ENCODE measurements around the gene EXOC2.

DNA sequence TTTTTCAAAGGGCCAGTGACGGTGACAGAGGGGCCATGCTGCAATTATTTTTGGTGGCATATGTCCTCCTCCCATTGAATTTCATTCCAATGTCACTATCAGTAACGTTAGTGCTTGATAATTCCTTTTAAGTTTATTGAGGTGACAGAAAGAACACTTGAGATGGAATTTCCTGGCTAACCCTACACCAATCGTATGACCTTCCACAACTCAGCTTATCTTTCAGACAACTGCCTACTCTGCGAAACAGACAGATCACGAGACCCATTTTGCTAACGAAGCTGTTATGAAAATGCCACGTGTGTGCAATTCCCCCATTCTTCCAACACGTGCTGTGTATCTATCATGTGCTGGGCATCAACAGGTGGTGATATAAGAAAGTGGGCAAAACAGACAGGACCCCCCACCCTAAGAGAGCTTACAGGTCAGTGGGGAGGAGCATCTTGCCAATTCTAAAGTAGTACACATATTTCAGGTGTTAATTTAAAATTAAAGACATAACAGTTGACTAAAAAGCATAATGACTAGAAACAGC, 188.4 kb downstream of the EXOC2 start:
- no peak for TF ChIP-seq POLR2A (IDR thresholded peaks at IDR 0.05; ENCODE audit: low read depth)
- TF ChIP-seq, protein P1, sequence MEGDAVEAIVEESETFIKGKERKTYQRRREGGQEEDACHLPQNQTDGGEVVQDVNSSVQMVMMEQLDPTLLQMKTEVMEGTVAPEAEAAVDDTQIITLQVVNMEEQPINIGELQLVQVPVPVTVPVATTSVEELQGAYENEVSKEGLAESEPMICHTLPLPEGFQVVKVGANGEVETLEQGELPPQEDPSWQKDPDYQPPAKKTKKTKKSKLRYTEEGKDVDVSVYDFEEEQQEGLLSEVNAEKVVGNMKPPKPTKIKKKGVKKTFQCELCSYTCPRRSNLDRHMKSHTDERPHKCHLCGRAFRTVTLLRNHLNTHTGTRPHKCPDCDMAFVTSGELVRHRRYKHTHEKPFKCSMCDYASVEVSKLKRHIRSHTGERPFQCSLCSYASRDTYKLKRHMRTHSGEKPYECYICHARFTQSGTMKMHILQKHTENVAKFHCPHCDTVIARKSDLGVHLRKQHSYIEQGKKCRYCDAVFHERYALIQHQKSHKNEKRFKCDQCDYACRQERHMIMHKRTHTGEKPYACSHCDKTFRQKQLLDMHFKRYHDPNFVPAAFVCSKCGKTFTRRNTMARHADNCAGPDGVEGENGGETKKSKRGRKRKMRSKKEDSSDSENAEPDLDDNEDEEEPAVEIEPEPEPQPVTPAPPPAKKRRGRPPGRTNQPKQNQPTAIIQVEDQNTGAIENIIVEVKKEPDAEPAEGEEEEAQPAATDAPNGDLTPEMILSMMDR (IDR thresholded peaks at IDR 0.05), result no peak

All from esophagus muscularis mucosa (tissue), 3 donors.